ENCODE measurements around the gene RAB1B.
"Not testable (repeated sequence)": the region's sequence is repeated elsewhere in the genome, so short reads cannot be mapped to it uniquely, and the experiment has no call there.

Gene RAB1B

GRCh38 chr11:66267379-66268243 lies 828 bp upstream of the RAB1B start:
- DNase-seq: peak; percentile 88

GRCh38 chr11:66268952-66269905 lies 790 bp downstream of the RAB1B start:
- peak; percentile 36 for DNase-seq

GRCh38 chr11:66271816-66272215 lies 3.4 kb downstream of the RAB1B start:
- no peak for DNase-seq

- DNase-seq: peak; percentile 22
Measured at GRCh38 chr11:66272596-66272995, 4.2 kb downstream of the RAB1B start.

- DNase-seq: no peak
Measured at GRCh38 chr11:66274219-66274618, 5.8 kb downstream of the RAB1B start.

- DNase-seq: no peak
Measured at GRCh38 chr11:66275396-66275795, 7.0 kb downstream of the RAB1B start.

GRCh38 chr11:66275984-66276612 lies 7.7 kb downstream of the RAB1B start:
- no peak for DNase-seq

GRCh38 chr11:66276619-66277018 lies 8.2 kb downstream of the RAB1B start:
- DNase-seq: not testable (repeated sequence)

- DNase-seq: not testable (repeated sequence)
Measured at GRCh38 chr11:66277064-66277463, 8.6 kb downstream of the RAB1B start.

GRCh38 chr11:66277471-66278362 lies 9.3 kb downstream of the RAB1B start, which contains the start of gene CNIH2:
Gene CNIH2, plus strand, starts transcription at chr11:66278175. Its CDS starts 282 bp downstream, at chr11:66278457.
- peak; percentile 18 for DNase-seq

- DNase-seq: no peak
Measured at GRCh38 chr11:66278363-66279091, 10.1 kb downstream of the RAB1B start.

- no peak for DNase-seq
Measured at GRCh38 chr11:66279092-66279734, 10.8 kb downstream of the RAB1B start.

- no peak for DNase-seq
Measured at GRCh38 chr11:66280428-66280827, 12.0 kb downstream of the RAB1B start.

GRCh38 chr11:66281001-66281400 lies 12.6 kb downstream of the RAB1B start:
- DNase-seq: no peak

- DNase-seq: no peak
Measured at GRCh38 chr11:66281776-66282467, 13.5 kb downstream of the RAB1B start.

- peak; percentile 99 for DNase-seq
Measured at GRCh38 chr11:66282468-66283455, 14.3 kb downstream of the RAB1B start.

GRCh38 chr11:66283461-66284105 lies 15.1 kb downstream of the RAB1B start:
- DNase-seq: no peak

GRCh38 chr11:66284526-66285078 lies 16.2 kb downstream of the RAB1B start:
- DNase-seq: no peak
